GM12878 (cell line): ENCODE results near the gene HYCC2. TPM values are rescaled to one million over a fixed set of nuclear protein-coding genes. Genes with fewer than 3 reads are reported as not detected.

ENCODE experiments used
- BHLHE40 ChIP-seq, 2 experiments: fragments of 450-650 bp in 1 of 2; IDR thresholded peaks; 2 replicates each; pipeline ENCODE4 v1.6.1; 2011 to 2017; ENCODE audit warnings: low read depth in 2 of 2, borderline replicate concordance in 1 of 2, improper control_type of control experiment in 1 of 2, low read length in 1 of 2, mild to moderate bottlenecking in 1 of 2
- CBX3 ChIP-seq: fragments of 200-600 bp; sonication (generic); IDR thresholded peaks from 2 replicates; pipeline ENCODE4 v1.6.1; 2016; ENCODE audit warnings: low read depth, borderline replicate concordance
- JUND ChIP-seq: IDR thresholded peaks from 2 replicates; pipeline ENCODE4 v1.6.1; 2012; ENCODE audit warnings: low read depth, mild to moderate bottlenecking, low read length, improper control_type of control experiment, moderate library complexity
- MEF2A ChIP-seq: IDR thresholded peaks from 2 replicates; pipeline ENCODE4 v1.6.1; 2011; ENCODE audit warnings: low read depth, mild to moderate bottlenecking, low read length, moderate library complexity; ENCODE audit not compliant: insufficient read depth
- MEF2B ChIP-seq: fragments of 450-650 bp; IDR thresholded peaks from 2 replicates; pipeline ENCODE4 v1.6.1; 2018; ENCODE audit warnings: mild to moderate bottlenecking, moderate library complexity; ENCODE audit not compliant: partially characterized antibody, poor library complexity, severe bottlenecking
- PRDM15 ChIP-seq: fragments of 450-650 bp; formaldehyde crosslinking; IDR thresholded peaks from 2 replicates; pipeline ENCODE4 v1.4.0; 2020; ENCODE audit warnings: mild to moderate bottlenecking, moderate library complexity
- RBBP5 ChIP-seq: fragments of 200-600 bp; sonication (generic); conservative IDR thresholded peaks from 2 replicates; pipeline ENCODE4 v1.6.1; 2016
- RFX5 ChIP-seq: IDR thresholded peaks from 2 replicates; pipeline ENCODE4 v1.6.1; 2011; ENCODE audit warnings: low read depth, low read length, improper control_type of control experiment
- RUNX3 ChIP-seq: IDR thresholded peaks from 2 replicates; pipeline ENCODE4 v1.6.1; 2012; ENCODE audit warnings: low read length, inconsistent platforms
- SREBF1 ChIP-seq: IDR thresholded peaks from 2 replicates; pipeline ENCODE4 v1.6.1; 2012; ENCODE audit warnings: mild to moderate bottlenecking, low read length
- SUZ12 ChIP-seq: fragments of 200-600 bp; sonication (generic); IDR thresholded peaks from one replicate; pipeline ENCODE4 v1.6.1; 2018; ENCODE audit warnings: antibody characterized with exemption, mild to moderate bottlenecking; ENCODE audit not compliant: unreplicated experiment
- TCF3 ChIP-seq: IDR thresholded peaks from 2 replicates; pipeline ENCODE4 v1.6.1; 2012; ENCODE audit warnings: low read depth, mild to moderate bottlenecking, low read length, borderline replicate concordance; ENCODE audit not compliant: insufficient read depth
- ZZZ3 ChIP-seq: IDR thresholded peaks from 2 replicates; pipeline ENCODE4 v1.6.1; 2011; ENCODE audit warnings: low read depth; ENCODE audit not compliant: control insufficient read depth, insufficient read length
- polyA plus RNA-seq, 11 experiments: library from polyadenylated mRNA; depleted of rRNA in 4 of 11; unstranded in 6 of 11; stranded (reverse) in 5 of 11; fragments of >200 nt; fragmentation: Nextera tagmentation in 4 of 11; fragmentation: Illumina TruSeq in 1 of 11; extraction: Ambion mirVana in 4 of 11; extraction: Trizol in 1 of 11; gene quantifications; 1 replicate in 1 of 11; 2 replicates in 10 of 11; pipeline versions ENCODE4 v1.2.1 to v1.2.3, GENCODE V29; 2011 to 2016; ENCODE audit warnings: inconsistent platforms in 2 of 11, missing spikeins in 2 of 11, low read depth in 1 of 11
- total RNA-seq, 4 experiments: library from RNA; depleted of rRNA in 3 of 4; stranded (reverse); fragments of >200 nt in 3 of 4; fragmentation: Illumina TruSeq in 1 of 4; extraction: Trizol in 1 of 4; gene quantifications; 2 replicates each; pipeline versions ENCODE4 v1.2.1 to v1.2.3, GENCODE V29; 2013 to 2021
- TF ChIP-seq, protein P1 (sequence below): fragments of 450-650 bp; conservative IDR thresholded peaks from 2 replicates; pipeline ENCODE4 v1.6.1; 2017; ENCODE audit warnings: mild to moderate bottlenecking, moderate library complexity
- TF ChIP-seq, protein P2 (sequence below): IDR thresholded peaks from 2 replicates; pipeline ENCODE4 v1.6.1; 2011; ENCODE audit warnings: mild to moderate bottlenecking, low read depth, low read length, moderate library complexity; ENCODE audit not compliant: insufficient replicate concordance
- TF ChIP-seq, protein P3 (sequence below): fragments of 450-650 bp; IDR thresholded peaks from 2 replicates; pipeline ENCODE4 v1.6.1; 2016; ENCODE audit warnings: mild to moderate bottlenecking
- TF ChIP-seq, protein P4 (sequence below): IDR thresholded peaks from 2 replicates; pipeline ENCODE4 v1.6.1; 2011; ENCODE audit warnings: borderline replicate concordance, low read depth, mild to moderate bottlenecking, moderate library complexity, low read length; ENCODE audit not compliant: insufficient read depth, poor library complexity, severe bottlenecking

HYCC2 gene
- total and polyA plus RNA-seq, 10 of the 15 experiments (the other 5 are each of a cell fraction or from before 2014, with no cell fraction given): 3.4 to 17.4 (median 8.0) TPM

DNA sequence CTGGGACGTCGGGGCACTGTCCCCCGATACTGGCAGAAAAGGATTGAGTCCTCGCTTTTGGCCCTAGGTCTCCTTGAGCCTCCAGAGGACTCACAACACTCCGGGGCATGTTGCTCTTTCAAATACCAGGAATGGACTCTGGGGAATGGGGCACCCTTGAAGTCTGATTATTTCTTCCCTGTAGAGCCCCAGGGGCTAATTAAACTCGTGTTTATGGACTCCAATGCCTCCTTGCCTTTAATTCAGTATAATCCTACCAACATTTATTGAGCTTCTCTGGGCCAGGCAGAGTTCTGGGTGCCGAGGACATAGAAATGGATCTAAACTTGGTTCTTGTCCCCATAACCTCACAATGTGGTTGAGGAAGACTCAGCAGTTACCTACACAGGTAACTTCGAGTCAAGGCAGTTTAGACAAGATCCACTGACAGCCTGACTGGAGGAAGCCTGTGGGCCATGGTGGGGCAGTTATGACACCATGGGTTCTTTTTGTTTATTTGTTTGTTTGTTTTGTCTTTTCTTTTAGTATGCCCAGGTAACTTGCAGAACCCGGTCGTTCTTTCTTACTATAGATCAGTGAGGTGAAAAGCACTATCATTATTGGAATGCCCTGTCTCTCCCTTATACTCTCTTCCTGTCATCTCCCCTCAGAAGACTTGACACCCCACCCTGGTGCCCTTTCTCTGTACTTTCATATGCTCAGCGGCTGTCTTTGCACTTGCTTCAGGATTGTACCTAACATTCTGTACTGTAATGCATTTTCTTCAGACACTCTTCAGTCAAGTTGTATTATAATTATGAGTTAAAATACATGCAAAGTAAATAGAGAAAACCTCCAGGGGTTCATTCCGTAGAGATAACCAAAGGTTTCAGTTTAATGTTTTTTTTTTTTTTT, 47.7 kb upstream of the HYCC2 start (continued):
- TF ChIP-seq PRDM15 (CRISPR knock-in tag) (no peak), SUZ12 (no peak), RBBP5 (no peak), RUNX3 (no peak), CBX3 (no peak), MEF2A (no peak), BHLHE40 (IDR thresholded peaks at IDR 0.05; ENCODE audit: borderline replicate concordance in 1 of 2, low read depth in 2 of 2, low read length in 1 of 2) (peak in 1 of 2 experiments; percentile 20; a peak in 1 of 4 replicates), ZZZ3 (no peak), MEF2B (no peak), SREBF1 (no peak), TCF3 (no peak), RFX5 (no peak), JUND (no peak)
- TF ChIP-seq, protein P1, sequence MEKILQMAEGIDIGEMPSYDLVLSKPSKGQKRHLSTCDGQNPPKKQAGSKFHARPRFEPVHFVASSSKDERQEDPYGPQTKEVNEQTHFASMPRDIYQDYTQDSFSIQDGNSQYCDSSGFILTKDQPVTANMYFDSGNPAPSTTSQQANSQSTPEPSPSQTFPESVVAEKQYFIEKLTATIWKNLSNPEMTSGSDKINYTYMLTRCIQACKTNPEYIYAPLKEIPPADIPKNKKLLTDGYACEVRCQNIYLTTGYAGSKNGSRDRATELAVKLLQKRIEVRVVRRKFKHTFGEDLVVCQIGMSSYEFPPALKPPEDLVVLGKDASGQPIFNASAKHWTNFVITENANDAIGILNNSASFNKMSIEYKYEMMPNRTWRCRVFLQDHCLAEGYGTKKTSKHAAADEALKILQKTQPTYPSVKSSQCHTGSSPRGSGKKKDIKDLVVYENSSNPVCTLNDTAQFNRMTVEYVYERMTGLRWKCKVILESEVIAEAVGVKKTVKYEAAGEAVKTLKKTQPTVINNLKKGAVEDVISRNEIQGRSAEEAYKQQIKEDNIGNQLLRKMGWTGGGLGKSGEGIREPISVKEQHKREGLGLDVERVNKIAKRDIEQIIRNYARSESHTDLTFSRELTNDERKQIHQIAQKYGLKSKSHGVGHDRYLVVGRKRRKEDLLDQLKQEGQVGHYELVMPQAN: no peak
- TF ChIP-seq, protein P2, sequence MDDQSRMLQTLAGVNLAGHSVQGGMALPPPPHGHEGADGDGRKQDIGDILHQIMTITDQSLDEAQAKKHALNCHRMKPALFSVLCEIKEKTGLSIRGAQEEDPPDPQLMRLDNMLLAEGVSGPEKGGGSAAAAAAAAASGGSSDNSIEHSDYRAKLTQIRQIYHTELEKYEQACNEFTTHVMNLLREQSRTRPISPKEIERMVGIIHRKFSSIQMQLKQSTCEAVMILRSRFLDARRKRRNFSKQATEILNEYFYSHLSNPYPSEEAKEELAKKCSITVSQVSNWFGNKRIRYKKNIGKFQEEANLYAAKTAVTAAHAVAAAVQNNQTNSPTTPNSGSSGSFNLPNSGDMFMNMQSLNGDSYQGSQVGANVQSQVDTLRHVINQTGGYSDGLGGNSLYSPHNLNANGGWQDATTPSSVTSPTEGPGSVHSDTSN: no peak
- TF ChIP-seq, protein P3, sequence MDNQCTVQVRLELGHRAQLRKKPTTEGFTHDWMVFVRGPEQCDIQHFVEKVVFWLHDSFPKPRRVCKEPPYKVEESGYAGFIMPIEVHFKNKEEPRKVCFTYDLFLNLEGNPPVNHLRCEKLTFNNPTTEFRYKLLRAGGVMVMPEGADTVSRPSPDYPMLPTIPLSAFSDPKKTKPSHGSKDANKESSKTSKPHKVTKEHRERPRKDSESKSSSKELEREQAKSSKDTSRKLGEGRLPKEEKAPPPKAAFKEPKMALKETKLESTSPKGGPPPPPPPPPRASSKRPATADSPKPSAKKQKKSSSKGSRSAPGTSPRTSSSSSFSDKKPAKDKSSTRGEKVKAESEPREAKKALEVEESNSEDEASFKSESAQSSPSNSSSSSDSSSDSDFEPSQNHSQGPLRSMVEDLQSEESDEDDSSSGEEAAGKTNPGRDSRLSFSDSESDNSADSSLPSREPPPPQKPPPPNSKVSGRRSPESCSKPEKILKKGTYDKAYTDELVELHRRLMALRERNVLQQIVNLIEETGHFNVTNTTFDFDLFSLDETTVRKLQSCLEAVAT: peak; percentile 12
- TF ChIP-seq, protein P4, sequence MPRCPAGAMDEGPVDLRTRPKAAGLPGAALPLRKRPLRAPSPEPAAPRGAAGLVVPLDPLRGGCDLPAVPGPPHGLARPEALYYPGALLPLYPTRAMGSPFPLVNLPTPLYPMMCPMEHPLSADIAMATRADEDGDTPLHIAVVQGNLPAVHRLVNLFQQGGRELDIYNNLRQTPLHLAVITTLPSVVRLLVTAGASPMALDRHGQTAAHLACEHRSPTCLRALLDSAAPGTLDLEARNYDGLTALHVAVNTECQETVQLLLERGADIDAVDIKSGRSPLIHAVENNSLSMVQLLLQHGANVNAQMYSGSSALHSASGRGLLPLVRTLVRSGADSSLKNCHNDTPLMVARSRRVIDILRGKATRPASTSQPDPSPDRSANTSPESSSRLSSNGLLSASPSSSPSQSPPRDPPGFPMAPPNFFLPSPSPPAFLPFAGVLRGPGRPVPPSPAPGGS: no peak
